PFSK-1 (cell line): ENCODE results near the gene HLCS.

Experiments
- FOXP2 ChIP-seq: optimal IDR thresholded peaks from 2 replicates; pipeline ENCODE3; 2011; ENCODE audit warnings: borderline replicate concordance, control low read depth, inconsistent platforms; ENCODE audit not compliant: insufficient read depth; ENCODE audit errors: extremely low read length, extremely low read depth
- POLR2AphosphoS5 ChIP-seq: IDR thresholded peaks from 2 replicates; pipeline ENCODE4 v1.6.1; 2012; ENCODE audit warnings: low read depth, mild to moderate bottlenecking, control low read depth, low read length, moderate library complexity
- REST ChIP-seq, 2 experiments: IDR thresholded peaks; 2 replicates each; pipeline versions ENCODE4 v1.6.1 to v1.8.0; 2011 to 2012; ENCODE audit warnings: low read depth in 2 of 2, low read length in 2 of 2, control low read depth in 1 of 2, inconsistent platforms in 1 of 2, mild to moderate bottlenecking in 1 of 2, moderate library complexity in 1 of 2; ENCODE audit not compliant: insufficient read depth in 1 of 2
- SIN3A ChIP-seq: IDR thresholded peaks from 2 replicates; pipeline ENCODE4 v1.6.1; 2012; ENCODE audit warnings: mild to moderate bottlenecking, low read length, moderate library complexity, borderline replicate concordance; ENCODE audit not compliant: insufficient read depth
- TAF1 ChIP-seq: IDR thresholded peaks from 2 replicates; pipeline ENCODE4 v1.6.1; 2012; ENCODE audit warnings: low read length, control low read depth, borderline replicate concordance; ENCODE audit not compliant: insufficient read depth

Gene HLCS

GRCh38 chr21:36902331-36902730, 64.1 kb downstream of the HLCS start:
- TF ChIP-seq REST (IDR thresholded peaks at IDR 0.05; ENCODE audit: insufficient read depth in 1 of 2, low read depth in 2 of 2, low read length in 2 of 2) (no peak), SIN3A (no peak), POLR2AphosphoS5 (no peak), FOXP2 (no peak)

- no peak for TF ChIP-seq REST (IDR thresholded peaks at IDR 0.05; ENCODE audit: insufficient read depth in 1 of 2, low read depth in 2 of 2, low read length in 2 of 2)
- TF ChIP-seq SIN3A, result no peak
- TF ChIP-seq POLR2AphosphoS5, result no peak
- TF ChIP-seq FOXP2, result no peak
- TF ChIP-seq TAF1, result no peak
Measured at GRCh38 chr21:36901575-36901974, 64.9 kb downstream of the HLCS start.

GRCh38 chr21:36893581-36893980, 72.9 kb downstream of the HLCS start:
- TF ChIP-seq POLR2AphosphoS5, result no peak
- TF ChIP-seq SIN3A, result no peak
- no peak for TF ChIP-seq FOXP2
- TF ChIP-seq TAF1, result no peak
- TF ChIP-seq REST (IDR thresholded peaks at IDR 0.05; ENCODE audit: insufficient read depth in 1 of 2, low read depth in 2 of 2, low read length in 2 of 2), result no peak

GRCh38 chr21:36892201-36892600, 74.3 kb downstream of the HLCS start:
- TF ChIP-seq REST (IDR thresholded peaks at IDR 0.05; ENCODE audit: insufficient read depth in 1 of 2, low read depth in 2 of 2, low read length in 2 of 2) (no peak), FOXP2 (no peak), TAF1 (no peak), POLR2AphosphoS5 (no peak), SIN3A (no peak)

- TF ChIP-seq POLR2AphosphoS5 (no peak), FOXP2 (no peak), TAF1 (no peak), SIN3A (no peak), REST (IDR thresholded peaks at IDR 0.05; ENCODE audit: insufficient read depth in 1 of 2, low read depth in 2 of 2, low read length in 2 of 2) (no peak)
Measured at GRCh38 chr21:36891692-36892091, 74.8 kb downstream of the HLCS start.
